Measurements from ENCODE around the gene SFXN5. TPM values are rescaled to one million over a fixed set of nuclear protein-coding genes. Genes with fewer than 3 reads are reported as not detected.

The SFXN5 gene
- total RNA-seq, 4 donors from 2014 or later: 8.4 to 18.3 (median 15.3) TPM

DNA sequence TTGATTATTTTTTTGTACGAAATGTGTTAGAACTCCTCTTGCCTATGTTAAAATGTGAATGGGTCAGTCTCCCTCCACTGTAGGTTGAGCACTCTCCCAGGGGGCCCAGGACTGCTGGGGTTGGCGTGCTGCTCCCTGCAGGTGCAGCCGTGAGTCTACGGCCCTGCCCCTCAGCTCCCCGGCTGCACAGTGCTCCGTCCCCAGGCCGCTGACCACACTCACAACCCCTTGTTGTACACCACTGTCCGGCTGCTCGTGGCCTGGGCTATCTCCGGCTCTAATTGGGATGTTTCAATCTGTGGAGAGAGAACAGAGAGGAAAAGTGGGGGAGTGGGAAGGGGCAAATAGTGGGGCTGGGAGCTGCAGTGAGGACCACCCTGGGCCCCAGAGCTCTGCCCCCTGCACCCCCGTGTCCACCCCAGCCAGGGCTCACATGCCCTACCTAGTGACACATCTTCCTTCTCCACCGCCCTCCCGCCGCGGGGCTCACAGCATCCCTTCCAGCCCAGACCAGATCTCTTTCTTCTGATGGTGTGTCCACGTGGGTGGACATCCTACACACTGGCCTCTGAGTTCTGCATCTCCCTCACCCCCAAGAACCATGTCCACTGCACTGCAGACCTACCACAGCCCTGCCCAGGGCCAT lies 126.6 kb downstream of the SFXN5 start:
- no peak overlapping the region for H3K4me3 ChIP-seq (ENCODE audit: low read depth, poor library complexity, severe bottlenecking)
- no peak for DNase-seq (ENCODE audit: low spot score in 2 of 2)
- intact Hi-C loops (cut with DNase I; ENCODE audit: low total_unique reads): no loop called here
- 94 to 97% methylated on average over 16 of the region's 16 CpGs for WGBS, 2 donors
- TF ChIP-seq POLR2A (IDR thresholded peaks at IDR 0.05): no peak
- TF ChIP-seq, protein P1, sequence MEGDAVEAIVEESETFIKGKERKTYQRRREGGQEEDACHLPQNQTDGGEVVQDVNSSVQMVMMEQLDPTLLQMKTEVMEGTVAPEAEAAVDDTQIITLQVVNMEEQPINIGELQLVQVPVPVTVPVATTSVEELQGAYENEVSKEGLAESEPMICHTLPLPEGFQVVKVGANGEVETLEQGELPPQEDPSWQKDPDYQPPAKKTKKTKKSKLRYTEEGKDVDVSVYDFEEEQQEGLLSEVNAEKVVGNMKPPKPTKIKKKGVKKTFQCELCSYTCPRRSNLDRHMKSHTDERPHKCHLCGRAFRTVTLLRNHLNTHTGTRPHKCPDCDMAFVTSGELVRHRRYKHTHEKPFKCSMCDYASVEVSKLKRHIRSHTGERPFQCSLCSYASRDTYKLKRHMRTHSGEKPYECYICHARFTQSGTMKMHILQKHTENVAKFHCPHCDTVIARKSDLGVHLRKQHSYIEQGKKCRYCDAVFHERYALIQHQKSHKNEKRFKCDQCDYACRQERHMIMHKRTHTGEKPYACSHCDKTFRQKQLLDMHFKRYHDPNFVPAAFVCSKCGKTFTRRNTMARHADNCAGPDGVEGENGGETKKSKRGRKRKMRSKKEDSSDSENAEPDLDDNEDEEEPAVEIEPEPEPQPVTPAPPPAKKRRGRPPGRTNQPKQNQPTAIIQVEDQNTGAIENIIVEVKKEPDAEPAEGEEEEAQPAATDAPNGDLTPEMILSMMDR (IDR thresholded peaks at IDR 0.05): no peak

GRCh38 chr2:72943540-72944395 lies 127.7 kb downstream of the SFXN5 start:
- intact Hi-C loops (cut with DNase I; ENCODE audit: low total_unique reads): no loop called here
- H3K4me3 ChIP-seq (ENCODE audit: low read depth, poor library complexity, severe bottlenecking): no peak overlapping the region
- 91% methylated on average over 6 to 7 of the region's 7 CpGs for WGBS, 2 donors
- no peak for TF ChIP-seq POLR2A (IDR thresholded peaks at IDR 0.05)
- TF ChIP-seq, protein P1 (IDR thresholded peaks at IDR 0.05): no peak
- DNase-seq (ENCODE audit: low spot score in 2 of 2): no peak

DNA sequence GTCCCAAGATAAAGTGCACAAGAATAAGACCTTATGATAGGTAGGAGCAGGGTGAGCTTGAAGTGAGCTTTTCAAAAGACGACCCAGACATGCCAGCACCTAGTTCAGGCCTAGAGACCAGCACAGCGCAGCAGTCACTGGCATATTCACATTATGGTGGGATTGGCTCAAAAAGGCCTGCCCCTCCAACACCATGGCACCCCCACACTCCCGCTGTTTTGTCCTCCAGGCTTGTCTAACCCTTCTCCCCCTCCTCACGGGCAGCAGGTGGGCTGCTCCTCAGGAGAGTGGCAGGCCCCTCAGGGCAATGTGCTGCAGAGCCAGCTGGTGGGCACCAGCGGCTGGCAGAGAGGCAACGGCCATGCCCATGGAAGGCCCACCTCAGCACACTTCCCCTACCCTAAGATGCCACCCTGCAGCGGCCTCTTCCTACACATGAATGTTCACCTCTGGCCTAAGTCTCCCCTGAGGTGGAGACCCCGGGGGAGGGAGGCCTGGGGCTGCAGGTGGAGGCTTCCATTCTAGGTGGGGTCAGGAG lies 128.6 kb downstream of the SFXN5 start:
- DNase-seq (ENCODE audit: low spot score in 2 of 2): no peak
- intact Hi-C loops (cut with DNase I; ENCODE audit: low total_unique reads): no loop called here
- H3K4me3 ChIP-seq (ENCODE audit: low read depth, poor library complexity, severe bottlenecking): no peak overlapping the region
- TF ChIP-seq, protein P1 (IDR thresholded peaks at IDR 0.05): no peak
- TF ChIP-seq POLR2A (IDR thresholded peaks at IDR 0.05): no peak
- WGBS, 2 donors: 92 to 98% methylated on average over 8 of the region's 8 CpGs

- 84 to 93% methylated on average over 8 of the region's 8 CpGs for WGBS, 2 donors
- intact Hi-C loops (cut with DNase I; ENCODE audit: low total_unique reads): no loop called here
- DNase-seq (ENCODE audit: low spot score in 2 of 2): no peak
- no peak overlapping the region for H3K4me3 ChIP-seq (ENCODE audit: low read depth, poor library complexity, severe bottlenecking)
- TF ChIP-seq POLR2A (IDR thresholded peaks at IDR 0.05): no peak
- TF ChIP-seq, protein P1 (IDR thresholded peaks at IDR 0.05): no peak
These were observed 129.2 kb downstream of the SFXN5 start for GRCh38 chr2:72942293-72942692.

DNA sequence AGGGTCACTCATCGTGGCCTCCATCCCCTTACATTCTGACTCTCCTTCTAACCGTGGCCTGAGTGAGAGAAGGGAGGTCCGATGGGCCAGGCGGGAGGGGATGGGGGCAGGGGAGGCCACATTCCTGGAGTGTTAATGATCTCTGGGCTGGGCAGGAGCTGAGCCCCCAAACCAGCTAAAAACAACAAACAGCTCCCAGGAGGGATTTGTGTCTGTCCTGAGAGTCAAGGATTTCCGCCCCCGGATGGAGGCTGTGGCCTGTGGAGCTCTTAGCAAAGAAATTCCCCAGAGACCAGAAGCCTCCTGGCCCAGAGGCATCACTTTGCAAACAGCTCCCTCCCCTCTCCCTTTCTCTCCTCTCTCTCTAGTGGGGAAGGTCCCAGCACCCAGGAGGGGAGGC lies 130.7 kb downstream of the SFXN5 start:
- no peak for DNase-seq (ENCODE audit: low spot score in 2 of 2)
- intact Hi-C loops (cut with DNase I; ENCODE audit: low total_unique reads): no loop called here
- TF ChIP-seq, protein P1 (IDR thresholded peaks at IDR 0.05): no peak
- no peak for TF ChIP-seq POLR2A (IDR thresholded peaks at IDR 0.05)
- WGBS, 2 donors: 75 to 81% methylated on average over 6 of the region's 6 CpGs
- no peak overlapping the region for H3K4me3 ChIP-seq (ENCODE audit: low read depth, poor library complexity, severe bottlenecking)
